Measurements from ENCODE around the gene SYNGAP1. TPM values are rescaled to one million over a fixed set of nuclear protein-coding genes. Genes with fewer than 3 reads are reported as not detected.
A peak's percentile ranks its signal among the peaks of the same experiment; 100 is the strongest.

Gene SYNGAP1
- total RNA-seq, 3 donors from 2014 or later (not counting 1 experiment from before 2014, with no cell fraction given) = 43.5 to 61.6 (median 55.8) TPM

DNA sequence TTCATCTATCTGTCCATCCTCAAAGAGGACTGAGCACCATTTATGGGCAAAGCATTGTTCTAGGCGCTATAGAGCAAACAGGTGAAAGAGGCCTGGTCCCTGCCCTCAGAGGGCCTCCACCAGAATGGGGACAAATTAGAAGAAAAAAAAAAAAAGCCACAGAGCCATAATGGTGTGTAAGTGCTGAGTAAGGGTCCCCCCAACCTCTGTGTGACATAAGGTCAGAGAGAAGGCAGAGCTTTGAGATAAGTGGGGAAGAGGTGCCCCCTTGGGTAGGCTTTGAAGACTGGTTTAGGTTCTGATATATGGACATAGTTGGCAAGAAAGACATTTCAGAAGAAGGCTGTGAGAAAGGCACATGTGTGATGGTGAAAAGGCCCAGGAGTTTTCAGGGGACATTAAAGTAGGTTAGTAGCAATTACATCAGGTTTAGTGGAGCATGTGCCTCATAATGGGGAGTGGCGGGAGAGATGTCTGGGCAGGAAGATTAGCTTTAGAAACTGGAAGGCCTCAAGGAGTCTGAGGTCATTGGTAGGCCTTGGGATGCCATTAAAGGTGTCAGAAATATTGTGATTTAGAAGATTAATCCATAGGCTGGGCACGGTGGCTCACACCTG is 19.2 kb downstream of the SYNGAP1 start:
- H3K4me1 Mint-ChIP-seq = peaks cover 0 to 2% of the 10 kb centered on the region in 2 donors
- Histone ChIP-seq H3K27me3 (ENCODE audit: control insufficient read depth, insufficient read depth, low read length) (no peaks in the 10 kb centered on the region), H3K9me3 (ENCODE audit: control insufficient read depth, insufficient read depth, low read length) (no peaks in the 10 kb centered on the region), H3K36me3 (ENCODE audit: control insufficient read depth, insufficient read depth, low read length) (peaks cover 45% of the 10 kb centered on the region), H3K27ac (ENCODE audit: low read length) (no peak overlapping the region), H3K4me1 (ENCODE audit: control insufficient read depth, insufficient read depth, low read length) (no peaks in the 10 kb centered on the region), H3K4me3 (ENCODE audit: low read length) (no peak overlapping the region)
- no peaks in the 10 kb centered on the region for H3K27me3 Mint-ChIP-seq (ENCODE audit: low read depth in 2 of 2)
- DNase-seq = no peak
- intact Hi-C loops (cut with micrococcal nuclease) = no loop called here
- H3K36me3 Mint-ChIP-seq = peaks cover 7% of the 10 kb centered on the region
- peak overlapping the region in 1 of 2 donors; percentile 8 for H3K27ac Mint-ChIP-seq
- H3K9me3 Mint-ChIP-seq = no peaks in the 10 kb centered on the region
- no peak for TF ChIP-seq CTCF (IDR thresholded peaks at IDR 0.05)
- no peak overlapping the region for H3K4me3 Mint-ChIP-seq
- 91% methylated on average over 3 of the region's 3 CpGs for WGBS (ENCODE audit: insufficient coverage)
- no peak for ATAC-seq

- Mint-ChIP-seq H3K4me3 (no peak overlapping the region), H3K4me1 (peaks cover 0 to 5% of the 10 kb centered on the region in 2 donors), H3K27ac (peak overlapping the region in 1 of 2 donors; percentile 64), H3K9me3 (no peaks in the 10 kb centered on the region), H3K27me3 (ENCODE audit: low read depth in 2 of 2) (no peaks in the 10 kb centered on the region), H3K36me3 (peaks cover 7% of the 10 kb centered on the region)
- H3K4me3 ChIP-seq (ENCODE audit: low read length) = no peak overlapping the region
- no peak overlapping the region for H3K27ac ChIP-seq (ENCODE audit: low read length)
- 87% methylated on average over 9 of the region's 9 CpGs for WGBS (ENCODE audit: insufficient coverage)
- ATAC-seq (no peak), DNase-seq (no peak)
- TF ChIP-seq CTCF (IDR thresholded peaks at IDR 0.05) = no peak
- no peaks in the 10 kb centered on the region for H3K4me1 ChIP-seq (ENCODE audit: control insufficient read depth, insufficient read depth, low read length)
- H3K36me3 ChIP-seq (ENCODE audit: control insufficient read depth, insufficient read depth, low read length) = peaks cover 43% of the 10 kb centered on the region
- H3K9me3 ChIP-seq (ENCODE audit: control insufficient read depth, insufficient read depth, low read length) = no peaks in the 10 kb centered on the region
- intact Hi-C loops (cut with micrococcal nuclease) = no loop called here
- H3K27me3 ChIP-seq (ENCODE audit: control insufficient read depth, insufficient read depth, low read length) = no peaks in the 10 kb centered on the region
Measured at GRCh38 chr6:33439956-33440648, 20.2 kb downstream of the SYNGAP1 start.

DNA sequence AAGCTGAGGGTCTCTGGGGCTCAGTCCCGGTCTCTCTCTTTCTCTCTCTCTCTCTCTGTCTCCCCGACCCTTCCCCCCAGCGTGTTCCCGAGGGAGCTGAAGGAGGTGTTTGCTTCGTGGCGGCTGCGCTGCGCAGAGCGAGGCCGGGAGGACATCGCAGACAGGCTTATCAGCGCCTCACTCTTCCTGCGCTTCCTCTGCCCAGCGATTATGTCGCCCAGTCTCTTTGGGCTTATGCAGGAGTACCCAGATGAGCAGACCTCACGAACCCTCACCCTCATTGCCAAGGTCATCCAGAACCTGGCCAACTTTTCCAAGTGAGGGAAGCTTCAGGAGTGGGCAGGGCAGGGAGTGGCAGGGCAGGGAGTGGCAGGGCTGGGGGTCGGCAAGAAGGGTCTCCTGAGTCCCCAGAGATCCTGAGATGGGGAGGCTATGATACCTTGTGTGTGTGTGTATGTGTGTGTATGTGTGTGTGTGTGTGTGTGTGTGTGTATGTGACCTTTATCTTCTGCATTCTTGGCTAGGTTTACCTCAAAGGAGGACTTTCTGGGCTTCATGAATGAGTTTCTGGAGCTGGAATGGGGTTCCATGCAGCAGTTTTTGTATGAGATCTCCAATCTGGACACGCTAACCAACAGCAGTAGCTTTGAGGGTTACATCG is 20.9 kb downstream of the SYNGAP1 start:
- 96% methylated on average over 19 of the region's 19 CpGs for WGBS (ENCODE audit: insufficient coverage)
- DNase-seq = no peak
- H3K4me1 Mint-ChIP-seq = peaks cover 0 to 5% of the 10 kb centered on the region in 2 donors
- no peak for ATAC-seq
- Histone ChIP-seq H3K4me1 (ENCODE audit: control insufficient read depth, insufficient read depth, low read length) (no peaks in the 10 kb centered on the region), H3K9me3 (ENCODE audit: control insufficient read depth, insufficient read depth, low read length) (no peaks in the 10 kb centered on the region), H3K4me3 (ENCODE audit: low read length) (no peak overlapping the region), H3K36me3 (ENCODE audit: control insufficient read depth, insufficient read depth, low read length) (peaks cover 38% of the 10 kb centered on the region), H3K27ac (ENCODE audit: low read length) (no peak overlapping the region), H3K27me3 (ENCODE audit: control insufficient read depth, insufficient read depth, low read length) (no peaks in the 10 kb centered on the region)
- no peaks in the 10 kb centered on the region for H3K27me3 Mint-ChIP-seq (ENCODE audit: low read depth in 2 of 2)
- TF ChIP-seq CTCF (IDR thresholded peaks at IDR 0.05) = no peak
- peak overlapping the region in 1 of 2 donors; percentile 64 for H3K27ac Mint-ChIP-seq
- no peaks in the 10 kb centered on the region for H3K9me3 Mint-ChIP-seq
- intact Hi-C loops (cut with micrococcal nuclease) = no loop called here
- no peak overlapping the region for H3K4me3 Mint-ChIP-seq
- peaks cover 7% of the 10 kb centered on the region for H3K36me3 Mint-ChIP-seq
